Cortex of kidney (tissue), 1 donor: ENCODE measurements around the gene TNPO1.

Experiments used
- DNase-seq: peaks from one replicate; lab custom pipeline; 2025; lab: John Stamatoyannopoulos, UW

Gene TNPO1

DNA sequence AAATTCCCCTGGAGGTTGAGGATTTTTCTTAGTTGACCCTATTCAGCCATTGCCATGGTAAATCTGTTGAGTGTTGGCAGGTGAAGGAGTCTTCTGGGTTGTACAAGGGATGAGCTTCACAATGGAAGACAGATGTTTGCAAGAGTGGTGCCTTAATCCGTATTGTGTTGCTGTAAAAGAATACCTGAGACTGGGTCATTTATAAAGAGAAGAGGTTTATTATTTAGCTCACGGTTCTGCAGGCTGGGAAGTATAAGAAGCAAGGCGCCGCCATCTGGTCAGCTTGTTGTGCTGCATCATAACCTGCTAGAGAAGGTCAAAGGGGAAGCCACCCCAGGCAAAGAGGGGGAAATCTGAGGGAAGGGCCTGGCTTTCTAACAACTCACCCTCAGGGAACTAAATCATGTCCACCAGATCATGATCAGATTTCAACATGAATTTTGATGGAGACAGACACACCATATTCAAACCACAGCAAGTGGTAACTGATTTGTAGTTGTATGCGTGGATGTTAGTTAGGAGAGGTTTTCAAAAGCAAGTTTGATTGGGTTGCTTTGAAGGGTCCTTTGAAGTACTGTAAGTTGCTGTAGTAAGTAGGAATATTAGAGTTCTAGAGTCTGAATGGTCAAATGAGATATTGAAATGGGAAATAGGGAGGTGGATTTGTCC lies 2.5 kb downstream of the TNPO1 start:
- no peak for DNase-seq

DNA sequence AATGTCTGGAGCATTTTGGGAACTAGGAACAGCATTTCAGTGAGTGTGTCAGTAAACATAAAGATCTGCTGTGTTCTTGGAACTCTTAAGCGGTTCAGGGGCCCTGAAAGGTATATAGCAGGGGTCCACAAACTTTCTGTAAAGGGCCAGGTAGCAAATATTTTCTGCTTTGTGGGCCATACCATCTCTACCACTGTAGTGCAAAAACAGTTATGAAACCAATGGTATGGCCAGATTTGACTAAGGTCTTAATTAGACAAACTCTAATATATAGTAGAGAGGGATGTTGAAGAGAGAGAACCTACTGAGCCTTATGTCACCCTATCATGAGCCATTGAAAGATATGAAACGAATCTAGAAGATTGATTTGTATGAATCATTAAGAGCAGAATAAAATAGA lies 5.3 kb downstream of the TNPO1 start:
- no peak for DNase-seq

DNA sequence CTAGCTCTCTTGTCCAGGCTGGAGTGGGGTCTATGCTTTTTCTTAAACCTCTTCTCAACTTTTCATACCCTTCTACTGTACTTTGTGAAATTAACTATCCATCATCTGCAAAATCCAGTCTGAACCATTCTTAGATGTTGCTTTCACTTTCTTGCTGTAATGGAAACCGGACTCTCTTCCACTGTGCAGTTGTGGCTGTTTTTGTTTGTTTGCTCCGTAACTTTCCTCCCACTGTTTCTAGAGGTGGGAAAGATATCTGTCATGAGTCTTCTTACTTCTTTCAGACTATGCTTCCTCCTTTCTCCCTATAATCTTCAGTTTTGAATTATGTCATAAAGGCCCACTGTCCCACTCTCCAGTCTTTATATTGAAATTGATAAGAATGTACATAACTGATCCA lies 6.5 kb downstream of the TNPO1 start:
- DNase-seq, result no peak

DNA sequence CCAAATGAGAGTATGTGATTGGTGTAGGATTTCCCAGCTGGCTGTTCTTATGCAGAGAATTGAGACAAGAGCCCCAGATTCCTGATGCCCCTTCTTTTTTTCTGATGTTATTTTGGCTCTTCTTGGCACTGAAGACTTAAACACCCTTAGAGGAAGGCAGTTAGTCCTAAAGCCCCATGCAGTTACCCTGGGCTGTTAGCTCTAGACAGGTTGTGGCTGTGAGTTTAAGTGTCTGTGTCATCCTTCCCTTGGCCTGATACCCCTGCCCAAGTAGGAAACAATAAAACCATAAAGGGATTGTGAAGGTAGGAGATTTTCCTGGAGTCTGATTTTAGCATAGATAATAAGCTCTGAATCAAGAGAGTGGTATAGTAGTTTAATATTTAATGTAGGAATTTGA lies 13.2 kb downstream of the TNPO1 start:
- no peak for DNase-seq

DNA sequence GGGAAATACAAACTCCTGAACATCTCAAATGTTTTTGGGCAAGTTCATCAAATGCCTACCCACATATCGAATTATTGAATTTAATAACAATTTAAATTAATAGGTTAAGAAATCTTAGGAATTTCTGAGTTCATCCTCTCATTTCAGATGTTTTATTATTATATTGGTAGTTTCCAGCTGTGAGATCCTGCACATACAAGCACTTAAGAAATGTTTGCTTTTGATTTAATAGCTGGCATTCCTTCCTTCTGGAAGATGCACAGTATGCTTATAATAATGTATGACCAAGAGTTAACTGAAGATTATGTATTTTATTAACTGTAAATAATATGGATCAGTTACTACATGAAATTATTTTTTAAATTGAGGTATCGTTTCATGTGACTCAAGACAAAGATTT lies 13.9 kb downstream of the TNPO1 start:
- no peak for DNase-seq

DNA sequence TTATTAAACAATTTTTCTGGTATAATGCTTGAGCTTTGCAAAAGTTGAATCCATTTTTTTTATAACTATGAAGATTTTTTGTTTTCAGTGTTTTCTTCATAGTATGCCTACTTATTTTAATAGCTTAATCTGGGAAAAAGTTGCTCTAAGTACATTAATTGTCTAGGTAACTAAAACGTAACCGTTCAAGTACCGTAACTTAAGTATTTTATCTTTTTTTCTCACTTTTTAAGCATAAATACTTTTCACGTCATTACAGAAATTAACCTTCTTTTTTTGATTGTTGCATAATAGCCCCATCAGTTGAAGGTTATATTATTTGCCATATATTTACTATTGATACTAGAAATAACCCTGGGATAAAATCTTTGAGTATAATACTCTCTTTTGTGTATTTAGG lies 15.2 kb downstream of the TNPO1 start:
- no peak for DNase-seq

DNA sequence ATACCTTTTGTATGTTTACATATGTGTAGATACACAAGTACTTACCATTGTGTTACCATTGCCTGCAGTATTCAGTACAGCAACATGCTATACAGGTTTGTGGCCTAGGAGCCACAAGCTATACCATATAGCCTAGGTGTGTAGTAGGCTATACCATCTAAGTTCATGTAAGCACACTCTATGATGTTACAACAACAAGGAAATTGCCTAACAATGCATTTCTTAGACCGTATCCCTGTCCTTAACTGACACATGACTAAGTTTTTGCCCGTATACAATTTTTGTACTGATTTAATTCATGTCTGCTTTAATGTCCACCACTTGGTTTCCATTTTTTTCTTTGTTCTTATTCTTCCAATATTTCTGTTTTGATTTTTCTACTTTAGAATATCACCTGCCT lies 18.5 kb downstream of the TNPO1 start:
- no peak for DNase-seq

DNA sequence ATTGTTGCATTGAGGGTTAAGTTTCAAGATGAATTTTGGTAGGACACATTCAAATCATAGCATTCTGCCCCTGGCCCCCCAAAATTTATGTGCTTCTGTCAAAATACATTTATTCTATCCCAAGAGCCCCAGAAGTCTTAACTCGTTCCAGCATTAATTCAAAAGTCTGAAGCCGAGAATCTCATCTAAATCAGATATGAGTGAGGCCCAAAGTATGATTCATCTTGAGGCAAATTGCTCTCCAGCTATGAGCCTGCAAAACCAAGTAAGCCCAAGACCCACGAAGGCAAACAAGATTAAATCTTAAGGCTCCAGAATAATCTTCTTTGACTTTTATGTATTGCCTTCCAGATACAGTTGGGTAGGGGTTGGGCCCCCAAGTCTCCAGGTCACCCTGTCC lies 19.2 kb downstream of the TNPO1 start:
- DNase-seq, result no peak

DNA sequence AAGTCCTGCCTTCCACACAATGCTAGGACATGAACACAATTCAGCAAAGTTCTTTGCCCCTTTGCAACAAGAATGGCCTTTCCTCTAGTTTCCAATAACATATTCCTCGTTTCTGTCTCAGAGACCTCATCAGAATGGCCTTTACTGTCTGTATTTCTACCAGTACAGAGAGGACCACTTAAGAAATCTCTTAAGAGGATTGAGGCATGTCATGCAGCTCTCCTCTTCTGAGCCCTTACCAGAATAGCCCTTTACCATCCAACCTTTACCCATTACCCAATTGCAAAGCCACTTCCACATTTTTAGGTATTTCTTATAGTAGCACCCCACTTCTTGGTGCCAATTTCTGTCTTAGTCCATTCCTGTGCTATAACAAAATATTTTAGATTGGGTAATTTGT lies 20.3 kb downstream of the TNPO1 start:
- DNase-seq, result no peak

DNA sequence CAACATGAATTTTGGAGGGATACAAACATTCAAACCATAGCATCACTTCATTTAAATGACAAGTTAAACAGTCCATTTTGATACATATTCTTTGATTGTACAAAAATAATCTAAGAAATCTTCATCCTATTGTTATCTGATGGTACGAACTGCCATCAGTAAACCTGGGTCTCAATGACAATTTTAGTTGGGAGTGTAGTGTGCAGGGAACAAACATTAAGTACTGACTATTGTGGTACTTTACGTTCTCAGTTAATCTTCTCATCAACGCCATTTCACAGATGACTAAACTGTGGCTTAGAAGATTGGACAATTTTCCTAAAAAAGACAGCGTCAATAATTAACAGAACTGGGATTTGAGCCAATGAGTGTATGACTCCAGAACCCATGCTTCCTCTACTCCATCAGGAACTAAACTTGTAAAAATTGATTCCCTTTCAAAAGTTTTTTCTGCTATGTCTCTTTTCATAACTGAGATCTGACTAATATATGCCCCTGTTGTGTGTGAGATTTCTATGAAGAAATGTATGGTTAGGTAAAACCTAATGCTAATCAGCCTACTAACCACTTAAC lies 21.1 kb downstream of the TNPO1 start:
- DNase-seq, result no peak

DNA sequence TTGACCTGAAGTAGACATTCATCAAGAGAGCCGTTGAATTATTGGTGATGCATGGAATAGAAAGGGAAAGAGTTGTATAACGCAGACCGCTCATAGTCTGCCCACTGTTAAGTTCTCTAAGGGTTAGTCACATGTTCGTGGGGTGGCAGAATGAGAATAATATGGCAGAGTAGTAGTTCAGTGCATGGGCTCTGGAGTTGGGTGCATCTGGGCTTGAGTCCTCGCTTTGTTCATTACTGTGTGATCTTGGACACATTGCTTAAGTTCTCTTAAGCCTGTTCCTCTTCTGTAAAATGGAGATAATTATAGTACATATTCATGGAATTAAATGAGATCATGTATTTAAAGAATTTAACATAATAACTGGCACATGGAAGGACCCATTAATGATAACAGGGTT lies 23.6 kb downstream of the TNPO1 start:
- no peak for DNase-seq

DNA sequence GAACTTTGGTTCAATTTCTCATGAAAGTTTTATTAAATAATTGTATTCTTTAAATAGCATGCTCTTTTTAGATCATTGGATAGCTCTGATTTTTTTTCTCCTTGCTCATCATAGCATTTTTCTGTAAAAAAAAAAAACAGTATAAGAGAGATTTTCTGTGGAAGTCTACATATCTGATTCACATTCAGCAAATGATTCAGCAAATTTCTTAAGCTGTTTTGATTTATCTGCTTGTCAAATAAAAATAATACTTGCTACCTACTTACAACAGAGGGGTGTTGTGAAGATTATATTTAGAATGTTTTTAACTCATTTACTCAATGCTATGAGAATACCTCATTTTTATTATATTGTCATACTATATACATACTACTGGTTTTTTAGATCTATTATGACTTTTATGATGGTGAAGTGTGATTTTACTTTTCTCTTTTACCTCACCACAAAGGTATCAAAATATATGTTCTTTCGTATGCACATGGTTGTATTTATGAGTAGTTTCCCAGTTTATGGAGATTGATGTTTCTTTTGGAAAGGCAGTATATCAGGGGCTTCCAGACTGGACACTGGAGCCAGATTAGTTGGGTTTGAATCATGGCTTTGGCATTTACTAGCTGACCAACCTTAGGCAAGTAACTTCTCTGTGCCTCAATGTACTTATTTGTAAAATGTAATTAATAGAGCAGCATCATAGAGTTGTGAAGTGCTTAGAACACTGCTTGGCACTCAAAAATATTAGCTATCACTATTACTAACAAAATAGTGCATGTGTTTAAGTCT lies 25.5 kb downstream of the TNPO1 start:
- DNase-seq, result no peak

DNA sequence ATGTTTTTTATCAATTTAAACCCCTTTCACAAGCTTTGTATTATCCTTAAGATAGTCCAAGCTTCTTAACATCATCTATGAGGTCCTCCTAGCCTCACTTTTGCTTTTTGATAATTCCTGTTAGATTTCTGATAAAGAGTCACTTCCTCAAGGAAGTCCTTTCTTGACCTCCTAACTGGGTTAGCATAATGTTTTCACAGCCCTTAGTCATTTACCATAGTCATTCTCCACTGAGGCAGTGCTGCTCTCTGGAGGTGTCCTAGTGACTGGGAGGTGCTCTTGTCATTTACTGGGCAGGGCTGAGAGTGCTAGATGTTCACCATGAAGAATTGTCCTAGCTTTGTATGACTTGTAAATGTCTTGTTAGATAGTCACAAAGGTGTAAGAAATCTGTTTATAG lies 26.4 kb downstream of the TNPO1 start:
- no peak for DNase-seq

DNA sequence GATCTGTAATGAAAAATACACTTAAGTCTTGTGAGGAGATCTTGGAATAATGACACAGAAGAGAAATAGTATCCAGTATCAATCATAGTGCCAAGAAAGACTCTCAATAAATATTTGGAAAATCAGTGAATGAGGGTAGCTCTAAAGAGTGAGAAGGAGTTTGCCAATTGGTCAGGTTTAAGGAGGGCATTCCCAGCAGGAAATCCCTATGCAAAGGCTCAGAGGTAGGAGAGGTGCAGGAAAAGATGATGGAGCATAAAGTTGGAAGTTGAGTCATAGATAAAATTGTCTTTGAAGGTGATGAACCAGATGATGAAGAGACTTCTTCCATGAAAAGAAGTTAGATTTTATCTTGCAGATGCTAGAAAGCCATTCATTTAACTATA lies 27.8 kb downstream of the TNPO1 start:
- no peak for DNase-seq

DNA sequence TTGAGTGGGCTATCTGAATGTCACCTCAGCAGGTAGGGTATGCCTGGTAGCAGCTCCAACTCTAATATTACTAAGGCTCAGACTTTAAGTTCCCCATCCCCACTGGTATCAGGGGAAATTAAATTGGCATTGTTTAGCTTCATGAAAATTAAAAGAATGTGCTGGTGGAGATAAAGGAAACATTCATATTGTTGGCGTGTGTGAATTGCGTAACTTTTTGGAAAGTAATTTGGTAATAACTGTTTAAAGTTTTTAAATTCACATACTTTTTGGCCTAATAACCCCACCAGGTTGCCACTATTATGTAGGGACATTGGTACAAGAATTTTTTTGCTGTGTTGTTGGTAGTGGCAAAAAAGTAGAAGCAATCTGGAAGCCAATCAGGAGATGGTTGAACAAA lies 29.4 kb downstream of the TNPO1 start:
- no peak for DNase-seq

DNA sequence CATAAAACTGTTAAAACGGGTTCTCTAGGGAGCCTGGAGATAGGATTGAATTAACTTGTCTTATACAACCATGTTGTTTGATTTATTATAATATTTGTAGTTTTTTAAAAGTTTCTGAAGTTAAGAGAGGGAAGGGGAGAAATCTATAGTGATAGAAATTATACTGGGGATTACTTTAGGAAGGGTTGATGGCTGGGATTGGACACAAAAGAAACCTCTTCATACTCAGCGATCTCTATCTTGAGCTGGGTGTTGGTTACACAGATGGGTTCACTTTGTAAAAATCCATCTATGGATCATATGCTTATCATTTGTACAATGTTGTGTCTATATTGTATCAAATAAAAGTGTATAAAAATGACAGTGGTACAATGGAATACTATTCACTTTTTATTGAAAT lies 30.0 kb downstream of the TNPO1 start:
- DNase-seq, result no peak

DNA sequence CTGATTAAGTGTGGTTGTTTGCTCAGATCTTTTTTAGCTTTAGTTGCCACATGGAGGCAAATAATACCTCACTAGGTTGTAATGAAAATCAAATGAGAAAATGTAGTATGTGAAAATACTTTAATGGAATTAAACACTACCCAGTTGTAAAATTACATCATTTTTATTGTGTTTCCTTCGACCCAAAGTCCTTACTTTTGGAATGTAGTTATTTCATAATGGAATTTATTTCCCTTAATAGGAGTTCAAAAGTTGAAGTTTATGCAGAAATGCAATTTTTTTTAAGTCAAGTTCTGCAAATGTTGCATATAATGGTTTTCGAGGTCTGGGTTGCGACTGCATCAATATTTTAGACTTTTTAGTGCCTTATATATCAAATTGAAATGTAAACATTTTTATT lies 31.0 kb downstream of the TNPO1 start:
- no peak for DNase-seq

DNA sequence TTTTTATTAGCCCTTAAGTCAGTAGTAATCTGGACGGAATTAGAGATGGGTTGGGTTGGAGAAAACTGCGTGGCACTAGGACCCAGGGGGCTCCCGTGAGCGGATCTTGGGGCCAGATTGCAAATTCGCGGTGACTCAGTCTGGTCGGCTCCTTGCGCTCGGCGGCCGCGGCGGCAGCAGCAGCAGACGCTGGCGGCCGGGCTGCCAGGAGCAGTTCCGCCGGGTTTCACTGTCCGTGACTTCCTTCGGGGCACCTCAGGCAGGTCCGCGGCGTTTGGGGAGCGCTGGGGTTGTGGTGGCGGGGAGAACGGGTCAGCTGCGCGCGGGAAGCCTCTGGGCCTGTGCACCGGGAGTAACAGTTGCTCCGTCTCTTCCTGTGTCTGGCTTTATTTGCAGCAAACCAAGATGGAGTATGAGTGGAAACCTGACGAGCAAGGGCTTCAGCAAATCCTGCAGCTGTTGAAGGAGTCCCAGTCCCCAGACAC lies 31.6 kb downstream of the TNPO1 start:
- DNase-seq, result no peak

DNA sequence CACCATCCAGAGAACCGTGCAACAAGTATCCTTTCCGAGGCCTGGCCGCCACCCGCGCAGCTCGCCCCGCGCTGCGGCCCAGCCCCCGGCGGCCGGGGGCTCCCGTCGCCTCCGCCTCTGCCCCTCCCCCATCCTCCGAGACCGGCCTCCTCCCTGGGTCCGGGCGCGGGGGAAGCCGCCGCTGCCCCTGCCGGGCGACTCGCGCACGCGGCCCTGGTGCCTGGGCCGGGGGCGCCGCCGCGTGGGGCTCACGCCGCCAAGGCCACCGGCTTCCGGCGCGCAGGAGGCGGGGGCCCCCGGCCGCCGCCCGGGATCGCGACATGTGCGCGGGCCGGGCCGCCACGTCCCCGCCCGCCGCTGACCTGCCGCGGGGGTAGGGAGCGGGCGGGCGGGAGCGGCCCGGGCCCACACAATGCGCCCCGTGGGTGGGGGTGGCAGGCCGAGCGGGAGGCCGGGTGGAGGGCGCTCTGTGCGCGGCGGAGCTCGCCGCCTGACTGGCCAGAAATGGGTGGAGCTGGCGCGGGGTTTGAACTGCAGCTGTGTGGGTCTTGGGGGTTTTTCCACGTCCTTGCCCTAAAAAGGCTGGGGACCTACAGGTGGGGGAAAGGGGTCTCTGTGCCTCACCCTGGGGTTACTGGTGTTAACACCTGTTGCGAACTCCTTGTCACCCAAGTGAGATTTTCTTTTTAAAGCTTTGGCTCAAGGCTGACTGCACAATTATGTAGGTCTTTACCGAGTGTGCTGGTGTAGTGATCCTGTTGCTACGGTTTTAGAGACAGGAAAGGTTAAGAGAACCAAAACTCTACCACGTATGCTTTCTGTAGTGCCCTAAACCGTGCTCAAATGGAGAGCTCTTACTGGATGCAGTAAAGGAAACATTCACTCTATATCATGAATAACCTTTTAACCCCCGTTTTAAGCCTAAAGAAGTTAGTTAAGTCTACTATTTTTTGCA lies 32.3 kb downstream of the TNPO1 start:
- no peak for DNase-seq

DNA sequence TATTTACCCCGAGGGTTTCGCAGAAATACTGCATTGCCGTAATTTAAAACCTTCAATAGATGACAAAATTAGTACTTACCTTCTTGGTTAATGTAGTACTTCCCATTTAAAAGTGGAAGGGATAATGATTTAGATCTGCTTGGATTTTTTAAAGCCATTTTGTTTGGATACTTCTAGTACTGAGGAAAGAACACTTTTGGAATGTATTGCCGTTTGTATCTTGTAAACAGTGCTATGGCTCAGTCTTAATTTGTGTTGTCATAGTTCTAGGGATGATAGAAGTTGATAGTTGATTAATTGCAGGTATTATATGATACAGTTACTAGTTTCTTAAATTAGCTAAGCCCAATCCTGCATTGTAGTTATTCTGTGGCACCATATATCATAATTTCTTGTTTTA lies 33.1 kb downstream of the TNPO1 start:
- no peak for DNase-seq

DNA sequence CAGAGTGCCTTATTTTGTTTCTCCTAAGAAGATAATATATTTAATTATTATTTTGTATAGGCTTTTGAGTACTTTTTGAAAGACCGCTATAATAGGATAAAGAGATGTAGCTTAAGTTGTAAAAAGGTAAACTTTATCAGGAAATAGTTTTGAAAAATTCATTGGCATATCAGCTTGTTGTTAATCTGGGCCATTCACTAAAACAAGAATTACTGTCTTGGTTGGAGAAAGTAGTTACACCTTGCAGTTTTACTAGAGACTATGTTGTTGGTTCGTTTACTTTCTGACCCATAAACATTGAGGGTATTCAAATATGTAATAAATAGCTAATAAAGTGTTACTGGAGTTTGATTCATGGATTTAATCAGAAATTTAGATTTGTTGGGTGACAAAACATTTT lies 33.7 kb downstream of the TNPO1 start:
- no peak for DNase-seq

DNA sequence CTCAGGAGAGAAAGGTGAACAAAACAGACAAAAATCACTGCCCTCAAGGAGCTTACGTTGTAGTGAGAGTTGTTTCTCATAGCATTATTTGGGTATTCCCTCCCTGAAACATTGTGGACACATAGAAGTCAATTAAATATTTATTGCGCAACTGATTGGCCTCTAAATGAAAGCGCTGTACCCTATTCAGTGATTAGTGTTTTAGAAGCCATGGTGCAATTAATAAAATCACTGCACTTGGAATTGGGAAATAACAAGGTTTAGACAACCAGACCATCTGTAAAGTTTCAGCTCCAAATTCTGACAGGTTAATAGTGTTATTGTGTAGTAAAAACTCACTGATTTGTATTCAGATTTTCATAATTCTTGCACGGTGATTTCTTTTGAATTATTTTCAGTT lies 35.9 kb downstream of the TNPO1 start:
- no peak for DNase-seq
